Endothelial cell of umbilical vein (primary cell): ENCODE measurements around the gene ULK4.

Experiments
- CTCF ChIP-seq, 2 donors: IDR thresholded peaks; 1 replicate in 1 of 2; 2 replicates in 1 of 2; pipeline ENCODE4 v1.5.1; 2011; ENCODE audit warnings: low read length in 2 of 2, mild to moderate bottlenecking in 2 of 2, moderate library complexity in 2 of 2, control low read depth in 1 of 2, inconsistent platforms in 1 of 2, low read depth in 1 of 2; ENCODE audit not compliant: insufficient read depth in 1 of 2; ENCODE audit errors: extremely low read depth in 1 of 2
- MAX ChIP-seq: IDR thresholded peaks from 2 replicates; pipeline ENCODE4 v1.6.1; 2011; ENCODE audit not compliant: insufficient read depth, insufficient read length
- POLR2A ChIP-seq: IDR thresholded peaks from 2 replicates; pipeline ENCODE4 v1.6.1; 2012; ENCODE audit warnings: low read depth, mild to moderate bottlenecking, control low read depth, low read length

GRCh38 chr3:41507336-41508062 is 454.4 kb downstream of the ULK4 start:
- TF ChIP-seq CTCF (IDR thresholded peaks at IDR 0.05; ENCODE audit: extremely low read depth in 1 of 2, insufficient read depth in 1 of 2, low read depth in 1 of 2, low read length in 2 of 2) (no peak), POLR2A (no peak), MAX (no peak)
